NCI-H1930 (cell line): Measurements from ENCODE around the gene MRPS23.

Source experiments
- DNase-seq, 2 experiments: peaks; one replicate each; lab custom pipeline; 2025; lab: John Stamatoyannopoulos, UW

The MRPS23 gene

DNA sequence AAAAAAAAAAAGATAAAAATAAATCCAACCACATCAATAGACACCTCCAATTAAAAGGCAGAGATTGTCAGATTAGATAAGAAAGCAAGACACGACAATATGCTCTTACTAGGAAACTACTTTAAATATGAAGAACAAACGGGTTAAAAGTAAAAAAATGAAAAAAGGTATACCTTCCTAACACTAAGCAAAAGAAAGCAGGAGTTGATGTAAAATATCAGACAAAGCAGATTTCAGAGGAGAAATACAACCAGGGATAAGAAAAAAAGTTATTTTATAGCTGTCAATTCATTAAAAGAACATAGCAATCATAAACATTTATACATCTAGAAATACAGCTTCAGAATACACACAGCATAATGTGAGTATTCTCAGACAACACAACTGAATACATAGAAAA lies 55.0 kb downstream of the MRPS23 start:
- DNase-seq = no peak

DNA sequence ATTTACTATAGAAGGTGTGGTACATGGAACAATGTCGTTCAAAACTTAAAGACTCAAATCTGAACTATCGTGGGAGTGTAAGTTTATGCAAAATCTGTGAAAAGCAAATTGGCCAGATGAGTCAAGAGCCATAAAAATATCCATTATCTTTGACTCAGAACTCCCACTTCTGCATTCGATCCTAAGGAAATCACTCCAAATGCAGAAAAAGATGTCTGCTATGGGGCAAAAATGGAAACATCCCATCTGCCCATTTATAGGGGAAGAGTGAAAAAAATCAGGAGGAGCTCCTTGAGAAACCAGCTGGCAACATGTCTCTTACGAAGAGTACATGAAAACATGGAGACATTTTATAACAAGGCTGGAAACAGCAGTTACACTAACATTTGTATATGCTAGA lies 61.1 kb downstream of the MRPS23 start:
- no peak for DNase-seq

DNA sequence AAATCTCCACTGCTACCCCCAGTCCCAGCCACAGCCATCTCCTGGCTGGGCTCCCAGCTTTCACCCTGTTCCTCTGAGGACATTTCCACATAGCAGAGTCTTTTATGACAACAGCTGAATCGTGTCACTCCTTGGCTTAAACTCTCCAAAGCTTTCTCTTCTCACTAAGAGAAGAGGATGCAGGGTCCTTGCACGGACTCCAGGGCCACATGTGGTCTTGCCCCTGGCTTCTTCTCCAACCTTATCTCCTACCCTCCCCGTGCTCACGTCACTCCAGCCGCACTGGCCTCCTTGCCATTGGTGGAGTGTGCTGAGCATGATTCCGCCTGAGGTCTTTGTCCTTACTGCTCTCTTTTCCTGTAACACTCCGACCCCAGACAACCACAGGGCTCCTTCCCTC lies 64.8 kb downstream of the MRPS23 start:
- no peak for DNase-seq
